Ishikawa (cell line): Measurements from ENCODE around the gene KSR2.

Source experiments
- CEBPB ChIP-seq: IDR thresholded peaks from 2 replicates; pipeline ENCODE4 v1.6.1; 2012
- CREB1 ChIP-seq: IDR thresholded peaks from 2 replicates; pipeline ENCODE4 v1.6.1; 2012; ENCODE audit warnings: low read depth
- EGR1 ChIP-seq: IDR thresholded peaks from 2 replicates; pipeline ENCODE4 v1.6.1; 2012
- EP300 ChIP-seq: IDR thresholded peaks from 2 replicates; pipeline ENCODE4 v1.6.1; 2012; ENCODE audit warnings: borderline replicate concordance
- FOXM1 ChIP-seq: IDR thresholded peaks from 2 replicates; pipeline ENCODE4 v1.6.1; 2012; ENCODE audit warnings: low read depth, borderline replicate concordance
- NFIC ChIP-seq: IDR thresholded peaks from 2 replicates; pipeline ENCODE4 v1.6.1; 2012
- RAD21 ChIP-seq: IDR thresholded peaks from 2 replicates; pipeline ENCODE4 v1.6.1; 2012; ENCODE audit warnings: low read depth
- TAF1 ChIP-seq: IDR thresholded peaks from 2 replicates; pipeline ENCODE4 v1.6.1; 2012; ENCODE audit warnings: low read depth, mild to moderate bottlenecking
- TCF12 ChIP-seq: IDR thresholded peaks from 2 replicates; pipeline ENCODE4 v1.6.1; 2012; ENCODE audit warnings: low read depth
- TEAD4 ChIP-seq: IDR thresholded peaks from 2 replicates; pipeline ENCODE4 v1.6.1; 2012
- YY1 ChIP-seq: IDR thresholded peaks from 2 replicates; pipeline ENCODE4 v1.6.1; 2012; ENCODE audit warnings: low read depth
- ZBTB7A ChIP-seq: IDR thresholded peaks from 2 replicates; pipeline ENCODE4 v1.6.1; 2012; ENCODE audit warnings: low read depth
- TF ChIP-seq, protein P1 (sequence below): IDR thresholded peaks from 2 replicates; pipeline ENCODE4 v1.6.1; 2012
- TF ChIP-seq, protein P2 (sequence below): IDR thresholded peaks from 2 replicates; pipeline ENCODE4 v1.6.1; 2012; ENCODE audit warnings: low read depth, mild to moderate bottlenecking
- TF ChIP-seq, protein P3 (sequence below): IDR thresholded peaks from 2 replicates; pipeline ENCODE4 v1.6.1; 2012

Gene KSR2

DNA sequence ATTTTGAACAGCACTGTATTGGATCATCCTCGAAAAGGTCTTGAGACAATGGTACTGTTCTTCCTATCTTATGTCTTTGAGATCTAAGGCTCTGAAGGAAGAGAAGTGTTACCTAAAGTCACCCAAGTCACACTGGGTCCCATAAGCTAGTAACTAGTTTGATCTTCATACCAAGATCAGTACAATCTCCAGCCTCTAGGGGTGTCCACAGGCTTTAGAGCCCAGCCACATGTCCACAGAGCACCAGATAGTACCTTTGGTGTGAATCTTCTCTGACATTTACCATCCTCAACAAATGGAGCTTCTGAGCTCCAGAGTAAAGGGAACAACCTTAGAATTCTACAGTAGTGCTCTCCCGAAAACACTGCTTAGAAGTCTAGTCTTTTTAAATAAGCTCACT lies 78.7 kb downstream of the KSR2 start:
- TF ChIP-seq, protein P1, sequence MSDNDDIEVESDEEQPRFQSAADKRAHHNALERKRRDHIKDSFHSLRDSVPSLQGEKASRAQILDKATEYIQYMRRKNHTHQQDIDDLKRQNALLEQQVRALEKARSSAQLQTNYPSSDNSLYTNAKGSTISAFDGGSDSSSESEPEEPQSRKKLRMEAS: no peak
- TF ChIP-seq CREB1 (no peak), EGR1 (no peak), TAF1 (no peak), ZBTB7A (no peak), CEBPB (no peak), RAD21 (no peak), TCF12 (no peak)
- TF ChIP-seq, protein P2, sequence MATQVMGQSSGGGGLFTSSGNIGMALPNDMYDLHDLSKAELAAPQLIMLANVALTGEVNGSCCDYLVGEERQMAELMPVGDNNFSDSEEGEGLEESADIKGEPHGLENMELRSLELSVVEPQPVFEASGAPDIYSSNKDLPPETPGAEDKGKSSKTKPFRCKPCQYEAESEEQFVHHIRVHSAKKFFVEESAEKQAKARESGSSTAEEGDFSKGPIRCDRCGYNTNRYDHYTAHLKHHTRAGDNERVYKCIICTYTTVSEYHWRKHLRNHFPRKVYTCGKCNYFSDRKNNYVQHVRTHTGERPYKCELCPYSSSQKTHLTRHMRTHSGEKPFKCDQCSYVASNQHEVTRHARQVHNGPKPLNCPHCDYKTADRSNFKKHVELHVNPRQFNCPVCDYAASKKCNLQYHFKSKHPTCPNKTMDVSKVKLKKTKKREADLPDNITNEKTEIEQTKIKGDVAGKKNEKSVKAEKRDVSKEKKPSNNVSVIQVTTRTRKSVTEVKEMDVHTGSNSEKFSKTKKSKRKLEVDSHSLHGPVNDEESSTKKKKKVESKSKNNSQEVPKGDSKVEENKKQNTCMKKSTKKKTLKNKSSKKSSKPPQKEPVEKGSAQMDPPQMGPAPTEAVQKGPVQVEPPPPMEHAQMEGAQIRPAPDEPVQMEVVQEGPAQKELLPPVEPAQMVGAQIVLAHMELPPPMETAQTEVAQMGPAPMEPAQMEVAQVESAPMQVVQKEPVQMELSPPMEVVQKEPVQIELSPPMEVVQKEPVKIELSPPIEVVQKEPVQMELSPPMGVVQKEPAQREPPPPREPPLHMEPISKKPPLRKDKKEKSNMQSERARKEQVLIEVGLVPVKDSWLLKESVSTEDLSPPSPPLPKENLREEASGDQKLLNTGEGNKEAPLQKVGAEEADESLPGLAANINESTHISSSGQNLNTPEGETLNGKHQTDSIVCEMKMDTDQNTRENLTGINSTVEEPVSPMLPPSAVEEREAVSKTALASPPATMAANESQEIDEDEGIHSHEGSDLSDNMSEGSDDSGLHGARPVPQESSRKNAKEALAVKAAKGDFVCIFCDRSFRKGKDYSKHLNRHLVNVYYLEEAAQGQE: no peak
- TF ChIP-seq, protein P3, sequence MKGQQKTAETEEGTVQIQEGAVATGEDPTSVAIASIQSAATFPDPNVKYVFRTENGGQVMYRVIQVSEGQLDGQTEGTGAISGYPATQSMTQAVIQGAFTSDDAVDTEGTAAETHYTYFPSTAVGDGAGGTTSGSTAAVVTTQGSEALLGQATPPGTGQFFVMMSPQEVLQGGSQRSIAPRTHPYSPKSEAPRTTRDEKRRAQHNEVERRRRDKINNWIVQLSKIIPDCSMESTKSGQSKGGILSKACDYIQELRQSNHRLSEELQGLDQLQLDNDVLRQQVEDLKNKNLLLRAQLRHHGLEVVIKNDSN: no peak

DNA sequence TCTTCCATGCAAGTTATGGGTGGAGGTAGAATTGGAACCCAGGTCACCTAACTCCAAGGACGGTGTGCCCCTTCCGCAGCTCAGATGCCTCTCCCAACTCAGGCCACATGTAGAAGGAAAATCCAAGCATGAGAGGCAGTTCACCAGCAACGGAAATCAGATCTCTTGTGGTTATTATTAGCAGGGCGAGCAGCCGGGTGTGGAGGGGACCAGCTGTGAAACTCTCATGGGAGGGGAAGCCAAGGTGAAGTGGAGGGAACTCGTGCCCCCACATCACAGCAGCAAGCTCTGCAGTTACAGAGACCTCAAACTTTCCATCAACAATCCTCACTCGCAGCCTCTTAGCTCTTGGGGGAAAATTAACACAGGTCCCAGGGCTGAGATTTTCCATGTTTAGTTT lies 79.7 kb downstream of the KSR2 start:
- TF ChIP-seq FOXM1 (no peak), EGR1 (no peak), YY1 (no peak), TCF12 (no peak), EP300 (no peak), NFIC (no peak), CEBPB (no peak), ZBTB7A (no peak)
- TF ChIP-seq, protein P2: no peak
- TF ChIP-seq, protein P1: no peak
- TF ChIP-seq, protein P3: no peak

DNA sequence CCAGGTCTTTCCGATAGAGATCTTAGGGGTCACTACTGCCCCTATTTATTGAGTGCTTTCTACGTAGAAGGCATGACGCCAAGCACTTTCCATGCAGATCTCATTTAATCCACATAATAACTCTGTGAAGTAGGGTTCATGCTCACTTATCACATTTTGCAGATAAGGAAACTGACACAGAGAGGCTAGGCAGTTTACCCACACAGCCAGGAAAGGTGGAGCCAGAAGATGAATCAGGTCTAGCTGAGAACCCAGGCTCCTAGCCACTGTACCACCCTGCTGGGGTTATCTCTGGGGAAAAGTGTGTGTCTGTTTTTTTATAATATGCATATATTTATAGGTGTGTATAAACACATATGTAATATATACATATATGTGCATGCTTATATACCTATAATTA lies 83.6 kb downstream of the KSR2 start:
- TF ChIP-seq TAF1 (no peak), FOXM1 (no peak), YY1 (no peak), ZBTB7A (no peak), NFIC (no peak), CEBPB (no peak), EGR1 (no peak), TCF12 (no peak), TEAD4 (no peak), CREB1 (no peak)
- TF ChIP-seq, protein P1: no peak
- TF ChIP-seq, protein P2: no peak

DNA sequence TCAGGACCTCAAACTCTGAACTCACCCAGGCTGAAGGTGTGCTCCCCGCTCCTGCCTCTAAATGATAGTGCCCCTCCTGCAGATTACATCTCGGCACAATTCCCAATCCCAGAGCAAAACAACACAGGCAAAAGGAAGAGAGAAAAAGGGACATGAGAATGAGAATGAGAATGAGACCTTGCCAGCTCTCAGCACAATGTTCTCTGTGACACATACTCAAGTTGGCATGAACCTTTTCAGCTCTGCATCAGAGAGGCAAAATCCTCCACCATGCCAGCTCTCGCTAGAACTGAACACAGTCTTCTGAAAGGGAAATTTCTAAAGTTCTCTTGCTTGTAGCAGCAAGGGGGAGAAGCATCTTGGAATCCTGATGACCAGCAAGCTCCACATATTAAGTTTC lies 84.6 kb downstream of the KSR2 start:
- TF ChIP-seq EP300 (no peak), YY1 (no peak), TEAD4 (no peak), EGR1 (no peak), NFIC (no peak), CEBPB (no peak), ZBTB7A (no peak)
- TF ChIP-seq, protein P3: no peak
- TF ChIP-seq, protein P1: no peak
